ENCODE results near the gene PIK3IP1. TPM values are rescaled to one million over a fixed set of nuclear protein-coding genes. Genes with fewer than 3 reads are reported as not detected.
A peak's percentile ranks its signal among the peaks of the same experiment; 100 is the strongest.
"Not testable (repeated sequence)": the region's sequence is repeated elsewhere in the genome, so short reads cannot be mapped to it uniquely, and the experiment has no call there.

PIK3IP1 gene
- total and polyA plus RNA-seq, 10 donors, result 36.1 to 152 (median 97.8) TPM

- Histone ChIP-seq H3K9me3 (no peaks in the 10 kb centered on the region), H3K27me3 (replicated peaks in 1 of 7) (no peaks in the 10 kb centered on the region), H3K4me1 (no peaks in the 10 kb centered on the region), H3K27ac (no peak overlapping the region), H3K36me3 (peaks cover 0 to 70% (median 41%) of the 10 kb centered on the region in 6 donors), H3K4me3 (no peak overlapping the region)
- no peak for DNase-seq
- no peak for TF ChIP-seq POLR2AphosphoS5 (IDR thresholded peaks at IDR 0.05)
- no peak for TF ChIP-seq POLR2A (IDR thresholded peaks at IDR 0.05)
- TF ChIP-seq CTCF (IDR thresholded peaks at IDR 0.05 in 8 of 11, conservative IDR thresholded peaks at IDR 0.05 in 3 of 11), result no peak
- 84 to 87% (median 85%) methylated on average over 8 of the region's 8 CpGs for WGBS, 5 donors
- intact Hi-C loops (cut with DNase I; ENCODE audit: low total_unique reads), result no loop called here
These were observed 31.6 kb upstream of the PIK3IP1 start for GRCh38 chr22:31323578-31324550.

GRCh38 chr22:31321421-31321820, 29.1 kb upstream of the PIK3IP1 start:
- Histone ChIP-seq H3K4me3 (no peak overlapping the region), H3K36me3 (peaks cover 0 to 45% (median 16%) of the 10 kb centered on the region in 6 donors), H3K27me3 (replicated peaks in 1 of 7) (no peaks in the 10 kb centered on the region), H3K9me3 (no peaks in the 10 kb centered on the region), H3K4me1 (no peaks in the 10 kb centered on the region), H3K27ac (no peak overlapping the region)
- DNase-seq, result no peak
- WGBS, 5 donors, result 92 to 95% (median 93%) methylated on average over 4 of the region's 4 CpGs
- TF ChIP-seq CTCF (IDR thresholded peaks at IDR 0.05 in 8 of 11, conservative IDR thresholded peaks at IDR 0.05 in 3 of 11), result no peak
- no peak for TF ChIP-seq POLR2A (IDR thresholded peaks at IDR 0.05)
- TF ChIP-seq POLR2AphosphoS5 (IDR thresholded peaks at IDR 0.05), result no peak
- intact Hi-C loops (cut with DNase I; ENCODE audit: low total_unique reads), result no loop called here

- H3K36me3 ChIP-seq; H3K27ac ChIP-seq; intact Hi-C loops (cut with DNase I; ENCODE audit: low total_unique reads); H3K4me3 ChIP-seq; H3K27me3 ChIP-seq (replicated peaks in 1 of 7); H3K9me3 ChIP-seq; DNase-seq: not testable (repeated sequence)
- WGBS, 5 donors, result 85 to 100% (median 96%) methylated on average over 1 of the region's 1 CpG
- peaks cover 0 to 11% (median 8%) of the 10 kb centered on the region in 6 donors for H3K4me1 ChIP-seq
These were observed 21.9 kb upstream of the PIK3IP1 start for GRCh38 chr22:31314220-31314619.

- DNase-seq, result peak; percentile 81
- no peaks in the 10 kb centered on the region for H3K27me3 ChIP-seq (replicated peaks in 1 of 7)
- peak overlapping the region in 2 of 8 donors; percentile 31 to 35 for H3K27ac ChIP-seq
- peaks cover 0 to 9% (median 6%) of the 10 kb centered on the region in 8 donors for H3K9me3 ChIP-seq
- 33 to 49% (median 39%) methylated on average over 6 of the region's 6 CpGs for WGBS, 5 donors
- H3K4me1 ChIP-seq, result peaks cover 0 to 16% (median 11%) of the 10 kb centered on the region in 6 donors
- H3K36me3 ChIP-seq, result peaks cover 0 to 8% (median 0%) of the 10 kb centered on the region in 6 donors
- intact Hi-C loops (cut with DNase I; ENCODE audit: low total_unique reads), result no loop called here
- TF ChIP-seq POLR2A (IDR thresholded peaks at IDR 0.05) (no peak), CTCF (IDR thresholded peaks at IDR 0.05 in 8 of 11, conservative IDR thresholded peaks at IDR 0.05 in 3 of 11) (peak; percentile 77 to 93 (median 88)), POLR2AphosphoS5 (IDR thresholded peaks at IDR 0.05) (peak in 1 of 3 donors; percentile 71)
- H3K4me3 ChIP-seq, result no peak overlapping the region
These were observed 21.3 kb upstream of the PIK3IP1 start for GRCh38 chr22:31313366-31314147.

Data from spleen (tissue), 11 donors.